ENCODE measurements around the gene WNT7B. TPM values are rescaled to one million over a fixed set of nuclear protein-coding genes. Genes with fewer than 3 reads are reported as not detected.

WNT7B gene
- total RNA-seq, 2 donors from 2014 or later, result 0.19 TPM; not detected in 1

DNA sequence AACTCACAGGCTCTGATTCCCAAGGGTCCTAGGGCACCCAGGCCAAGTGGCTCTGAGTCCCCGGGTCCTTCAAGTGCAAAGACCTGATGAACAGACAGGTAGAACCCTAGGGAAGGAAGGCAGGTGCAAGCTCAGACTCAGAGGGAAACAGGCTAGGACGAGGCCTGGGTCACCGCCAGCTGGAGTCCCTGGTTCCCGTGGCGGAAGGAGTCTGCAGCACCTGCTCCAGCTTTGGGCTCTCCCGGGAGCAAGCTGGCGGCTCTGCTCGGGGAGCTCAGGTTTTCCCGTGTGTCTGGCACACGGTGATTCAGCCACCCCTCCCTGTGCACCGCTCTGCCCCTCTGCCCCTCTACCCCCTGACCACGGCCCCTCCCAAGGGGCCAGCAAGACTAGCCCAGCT lies 59.8 kb downstream of the WNT7B start:
- no peak for DNase-seq (ENCODE audit: low spot score)
- Histone ChIP-seq H3K27ac (no peak overlapping the region), H3K27me3 (no peaks in the 10 kb centered on the region), H3K4me1 (peaks cover 0 to 9% of the 10 kb centered on the region in 2 donors), H3K36me3 (no peaks in the 10 kb centered on the region), H3K9me3 (no peaks in the 10 kb centered on the region), H3K4me3 (no peak overlapping the region)
- TF ChIP-seq, protein P1, sequence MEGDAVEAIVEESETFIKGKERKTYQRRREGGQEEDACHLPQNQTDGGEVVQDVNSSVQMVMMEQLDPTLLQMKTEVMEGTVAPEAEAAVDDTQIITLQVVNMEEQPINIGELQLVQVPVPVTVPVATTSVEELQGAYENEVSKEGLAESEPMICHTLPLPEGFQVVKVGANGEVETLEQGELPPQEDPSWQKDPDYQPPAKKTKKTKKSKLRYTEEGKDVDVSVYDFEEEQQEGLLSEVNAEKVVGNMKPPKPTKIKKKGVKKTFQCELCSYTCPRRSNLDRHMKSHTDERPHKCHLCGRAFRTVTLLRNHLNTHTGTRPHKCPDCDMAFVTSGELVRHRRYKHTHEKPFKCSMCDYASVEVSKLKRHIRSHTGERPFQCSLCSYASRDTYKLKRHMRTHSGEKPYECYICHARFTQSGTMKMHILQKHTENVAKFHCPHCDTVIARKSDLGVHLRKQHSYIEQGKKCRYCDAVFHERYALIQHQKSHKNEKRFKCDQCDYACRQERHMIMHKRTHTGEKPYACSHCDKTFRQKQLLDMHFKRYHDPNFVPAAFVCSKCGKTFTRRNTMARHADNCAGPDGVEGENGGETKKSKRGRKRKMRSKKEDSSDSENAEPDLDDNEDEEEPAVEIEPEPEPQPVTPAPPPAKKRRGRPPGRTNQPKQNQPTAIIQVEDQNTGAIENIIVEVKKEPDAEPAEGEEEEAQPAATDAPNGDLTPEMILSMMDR (IDR thresholded peaks at IDR 0.05), result no peak

DNA sequence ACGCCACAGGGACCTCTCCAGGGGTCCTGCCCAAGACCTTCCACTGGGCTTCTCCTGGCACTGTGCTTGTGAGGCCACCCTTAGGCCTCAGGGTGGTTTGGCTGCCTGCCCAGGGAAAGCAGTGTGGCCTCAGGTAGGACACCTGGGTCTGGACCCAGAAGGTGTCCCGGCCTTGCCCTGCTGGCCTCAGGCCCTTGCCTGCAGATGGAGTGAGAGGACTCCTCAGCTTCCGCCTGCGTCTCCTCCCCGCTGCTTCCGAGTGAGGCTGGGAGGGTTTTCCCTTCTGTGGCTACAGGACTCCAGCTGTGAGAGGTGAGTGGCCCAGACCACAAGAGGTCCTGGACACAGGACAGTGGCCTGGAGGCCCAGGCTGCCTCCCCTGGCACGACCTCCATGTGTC lies 60.4 kb downstream of the WNT7B start:
- Histone ChIP-seq H3K36me3 (no peaks in the 10 kb centered on the region), H3K27me3 (no peaks in the 10 kb centered on the region), H3K4me3 (no peak overlapping the region), H3K27ac (no peak overlapping the region), H3K4me1 (peaks cover 0 to 15% of the 10 kb centered on the region in 2 donors), H3K9me3 (no peaks in the 10 kb centered on the region)
- TF ChIP-seq, protein P1 (IDR thresholded peaks at IDR 0.05), result no peak
- DNase-seq (ENCODE audit: low spot score), result no peak

DNA sequence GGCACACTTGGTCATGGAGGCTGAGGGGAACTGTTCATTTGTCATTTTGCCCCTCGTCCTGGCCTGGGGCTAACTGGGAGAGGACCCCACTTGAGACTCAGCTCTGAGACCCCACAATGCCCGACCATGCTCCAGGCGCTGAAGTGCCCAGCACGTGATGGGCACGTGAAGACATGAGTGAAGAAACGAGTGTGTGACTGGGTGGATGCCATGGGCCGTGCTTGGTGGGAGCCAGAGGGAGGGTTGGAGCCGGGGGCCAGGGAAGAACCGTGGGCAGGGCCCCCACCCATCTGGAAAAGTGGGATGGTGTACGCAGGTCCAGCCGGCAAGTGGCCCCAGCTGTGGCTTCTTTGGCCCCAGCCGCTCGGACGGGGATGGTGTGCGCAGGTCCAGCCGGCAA lies 61.1 kb downstream of the WNT7B start:
- Histone ChIP-seq H3K4me1 (peaks cover 0 to 18% of the 10 kb centered on the region in 2 donors), H3K9me3 (no peaks in the 10 kb centered on the region), H3K27ac (no peak overlapping the region), H3K27me3 (no peaks in the 10 kb centered on the region), H3K4me3 (no peak overlapping the region), H3K36me3 (no peaks in the 10 kb centered on the region)
- TF ChIP-seq, protein P1 (IDR thresholded peaks at IDR 0.05), result no peak
- DNase-seq (ENCODE audit: low spot score), result no peak

DNA sequence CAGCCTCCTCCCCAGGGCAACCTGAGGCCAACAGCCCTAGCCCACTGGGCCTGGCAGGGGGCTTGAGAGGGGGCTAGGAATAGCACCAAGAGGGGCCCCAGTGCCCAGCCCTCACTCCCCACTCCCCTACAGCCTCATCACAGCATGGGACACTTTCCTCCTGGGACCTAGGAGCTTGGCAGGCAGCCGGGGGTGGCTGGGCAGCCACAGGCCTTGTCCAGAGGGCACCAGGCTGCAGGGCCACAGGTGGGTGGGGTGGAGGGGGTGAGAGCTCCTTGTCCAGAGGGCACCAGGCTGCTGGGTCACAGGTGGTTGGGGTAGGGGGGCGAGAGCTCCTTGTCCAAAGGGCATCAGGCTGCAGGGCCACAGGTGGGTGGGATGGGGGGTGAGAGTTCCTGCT lies 61.8 kb downstream of the WNT7B start:
- Histone ChIP-seq H3K4me3 (no peak overlapping the region), H3K27ac (no peak overlapping the region), H3K9me3 (no peaks in the 10 kb centered on the region), H3K27me3 (no peaks in the 10 kb centered on the region), H3K4me1 (peaks cover 0 to 18% of the 10 kb centered on the region in 2 donors), H3K36me3 (no peaks in the 10 kb centered on the region)
- no peak for DNase-seq (ENCODE audit: low spot score)
- TF ChIP-seq, protein P1 (IDR thresholded peaks at IDR 0.05), result no peak

DNA sequence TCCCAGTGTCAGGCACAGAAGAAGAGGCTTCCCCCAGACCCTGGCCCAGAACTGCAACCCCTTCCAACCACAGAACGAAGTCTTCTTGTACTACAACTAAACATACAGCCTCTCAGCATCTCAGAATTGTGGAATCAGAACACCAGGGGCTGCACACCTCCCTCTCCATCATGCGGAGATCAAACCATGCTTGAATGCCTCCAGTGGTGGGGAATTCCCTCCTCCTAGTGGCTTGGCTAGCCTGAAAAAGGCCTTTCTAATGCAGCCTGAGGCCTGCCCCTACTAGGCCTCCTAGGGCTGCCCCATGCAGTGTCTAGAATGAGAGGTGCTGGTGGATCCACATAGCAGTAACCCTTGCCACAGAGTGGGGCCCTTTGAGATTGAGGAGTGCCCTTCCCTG lies 62.7 kb downstream of the WNT7B start:
- H3K9me3 ChIP-seq, result no peaks in the 10 kb centered on the region
- TF ChIP-seq, protein P1 (IDR thresholded peaks at IDR 0.05), result no peak

DNA sequence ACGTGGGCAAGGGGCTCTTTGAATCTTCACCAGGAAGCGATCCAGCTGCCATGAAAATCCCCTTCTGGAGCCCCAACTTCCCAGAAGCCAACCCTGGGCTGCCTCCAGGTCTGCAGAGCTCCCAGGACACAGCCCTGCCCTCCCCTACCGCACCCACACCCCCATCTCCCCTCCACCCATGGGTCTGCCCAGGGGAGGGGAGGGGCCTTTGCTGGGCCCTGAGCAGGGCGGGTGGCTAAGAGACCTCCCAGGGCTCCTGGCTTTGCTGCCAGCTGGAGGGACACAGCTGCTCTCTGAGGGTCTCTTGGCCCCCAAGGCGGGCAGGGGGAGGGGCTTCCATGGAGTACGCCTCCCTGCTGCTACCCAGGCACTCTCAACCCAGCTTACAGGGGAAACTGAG lies 64.1 kb downstream of the WNT7B start:
- DNase-seq (ENCODE audit: low spot score), result no peak
- Histone ChIP-seq H3K4me1 (peaks cover 0 to 18% of the 10 kb centered on the region in 2 donors), H3K4me3 (no peak overlapping the region), H3K27ac (no peak overlapping the region), H3K36me3 (no peaks in the 10 kb centered on the region), H3K27me3 (no peaks in the 10 kb centered on the region), H3K9me3 (no peaks in the 10 kb centered on the region)
- TF ChIP-seq, protein P1 (IDR thresholded peaks at IDR 0.05), result no peak

More for the DNA sequence above, 62.7 kb downstream of the WNT7B start:
- DNase-seq (ENCODE audit: low spot score), result no peak
- no peaks in the 10 kb centered on the region for H3K36me3 ChIP-seq
- peaks cover 0 to 18% of the 10 kb centered on the region in 2 donors for H3K4me1 ChIP-seq
- H3K27me3 ChIP-seq, result no peaks in the 10 kb centered on the region
- H3K4me3 ChIP-seq, result no peak overlapping the region
- H3K27ac ChIP-seq, result no peak overlapping the region
